ENCODE results near the gene LAMC2.

Gene LAMC2

DNA sequence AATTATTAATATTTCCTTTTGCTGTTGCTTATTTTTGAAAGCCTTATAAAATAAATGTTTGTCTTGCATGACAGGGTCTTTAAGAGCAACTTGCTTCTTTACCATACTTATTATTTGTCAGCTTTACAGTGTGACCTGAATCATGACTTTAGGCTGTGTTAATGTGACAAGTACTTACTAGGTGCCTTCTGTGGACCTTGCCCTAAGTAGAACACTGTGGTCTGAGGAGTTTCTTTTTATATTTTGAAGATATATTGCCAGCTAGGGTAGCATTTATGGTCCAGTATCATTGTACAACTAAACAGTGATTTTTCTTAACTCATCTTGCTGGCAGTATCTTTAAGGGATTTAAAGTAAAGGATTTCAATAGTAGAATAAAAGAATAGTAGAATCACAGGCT is 45.4 kb upstream of the LAMC2 start:
- no peak overlapping the region for H3K4me3 ChIP-seq (IDR thresholded peaks at IDR 0.05; ENCODE audit: insufficient read depth, low read depth, low read length)
- no peak overlapping the region for H3K4me2 ChIP-seq
- H4K20me1 ChIP-seq (ENCODE audit: insufficient read depth): no peaks in the 10 kb centered on the region
- no peaks in the 10 kb centered on the region for H3K27me3 ChIP-seq (ENCODE audit: insufficient read depth, low read depth)
- no peaks in the 10 kb centered on the region for H3K4me1 ChIP-seq (ENCODE audit: low read depth, poor library complexity, severe bottlenecking)
- 0 out of 2 replicates have a peak, but pooled peaks cover 3% of the 10 kb centered on the region for H3K36me3 ChIP-seq (ENCODE audit: insufficient read depth)
- no peak overlapping the region for H3K9ac ChIP-seq
- no peak overlapping the region for H3K27ac ChIP-seq
- H3K79me2 ChIP-seq (ENCODE audit: insufficient read depth, low read depth): no peaks in the 10 kb centered on the region
- TF ChIP-seq, protein P1, sequence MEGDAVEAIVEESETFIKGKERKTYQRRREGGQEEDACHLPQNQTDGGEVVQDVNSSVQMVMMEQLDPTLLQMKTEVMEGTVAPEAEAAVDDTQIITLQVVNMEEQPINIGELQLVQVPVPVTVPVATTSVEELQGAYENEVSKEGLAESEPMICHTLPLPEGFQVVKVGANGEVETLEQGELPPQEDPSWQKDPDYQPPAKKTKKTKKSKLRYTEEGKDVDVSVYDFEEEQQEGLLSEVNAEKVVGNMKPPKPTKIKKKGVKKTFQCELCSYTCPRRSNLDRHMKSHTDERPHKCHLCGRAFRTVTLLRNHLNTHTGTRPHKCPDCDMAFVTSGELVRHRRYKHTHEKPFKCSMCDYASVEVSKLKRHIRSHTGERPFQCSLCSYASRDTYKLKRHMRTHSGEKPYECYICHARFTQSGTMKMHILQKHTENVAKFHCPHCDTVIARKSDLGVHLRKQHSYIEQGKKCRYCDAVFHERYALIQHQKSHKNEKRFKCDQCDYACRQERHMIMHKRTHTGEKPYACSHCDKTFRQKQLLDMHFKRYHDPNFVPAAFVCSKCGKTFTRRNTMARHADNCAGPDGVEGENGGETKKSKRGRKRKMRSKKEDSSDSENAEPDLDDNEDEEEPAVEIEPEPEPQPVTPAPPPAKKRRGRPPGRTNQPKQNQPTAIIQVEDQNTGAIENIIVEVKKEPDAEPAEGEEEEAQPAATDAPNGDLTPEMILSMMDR (conservative IDR thresholded peaks at IDR 0.05; ENCODE audit: low read depth, low read length): no peak
- no peak overlapping the region for H2AFZ ChIP-seq (ENCODE audit: low read depth)

DNA sequence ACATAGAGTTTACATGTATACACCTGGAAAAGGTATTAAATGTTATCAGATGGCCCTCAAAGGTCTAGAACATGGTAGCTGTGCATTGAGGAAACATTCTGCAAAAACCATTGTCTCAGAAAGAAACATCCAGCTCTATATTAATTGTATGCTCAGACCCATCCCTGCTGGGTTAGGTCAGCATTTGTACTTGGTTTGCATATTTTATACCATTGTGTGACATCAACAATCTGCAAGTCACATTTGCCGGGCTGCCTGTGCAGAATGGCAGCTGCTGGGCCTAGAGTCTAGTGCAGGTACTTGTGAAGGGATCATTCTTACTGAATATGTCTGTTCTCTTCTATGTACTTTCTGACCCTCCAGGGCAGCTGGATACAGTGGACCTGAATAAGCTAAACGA is 43.9 kb upstream of the LAMC2 start:
- no peaks in the 10 kb centered on the region for H4K20me1 ChIP-seq (ENCODE audit: insufficient read depth)
- no peak overlapping the region for H3K4me3 ChIP-seq (IDR thresholded peaks at IDR 0.05; ENCODE audit: insufficient read depth, low read depth, low read length)
- TF ChIP-seq, protein P1 (conservative IDR thresholded peaks at IDR 0.05; ENCODE audit: low read depth, low read length): no peak
- H3K4me2 ChIP-seq: no peak overlapping the region
- no peaks in the 10 kb centered on the region for H3K79me2 ChIP-seq (ENCODE audit: insufficient read depth, low read depth)
- no peaks in the 10 kb centered on the region for H3K36me3 ChIP-seq (ENCODE audit: insufficient read depth)
- H3K27ac ChIP-seq: no peak overlapping the region
- no peaks in the 10 kb centered on the region for H3K4me1 ChIP-seq (ENCODE audit: low read depth, poor library complexity, severe bottlenecking)
- no peak overlapping the region for H3K9ac ChIP-seq
- no peak overlapping the region for H2AFZ ChIP-seq (ENCODE audit: low read depth)
- H3K27me3 ChIP-seq (ENCODE audit: insufficient read depth, low read depth): no peaks in the 10 kb centered on the region

DNA sequence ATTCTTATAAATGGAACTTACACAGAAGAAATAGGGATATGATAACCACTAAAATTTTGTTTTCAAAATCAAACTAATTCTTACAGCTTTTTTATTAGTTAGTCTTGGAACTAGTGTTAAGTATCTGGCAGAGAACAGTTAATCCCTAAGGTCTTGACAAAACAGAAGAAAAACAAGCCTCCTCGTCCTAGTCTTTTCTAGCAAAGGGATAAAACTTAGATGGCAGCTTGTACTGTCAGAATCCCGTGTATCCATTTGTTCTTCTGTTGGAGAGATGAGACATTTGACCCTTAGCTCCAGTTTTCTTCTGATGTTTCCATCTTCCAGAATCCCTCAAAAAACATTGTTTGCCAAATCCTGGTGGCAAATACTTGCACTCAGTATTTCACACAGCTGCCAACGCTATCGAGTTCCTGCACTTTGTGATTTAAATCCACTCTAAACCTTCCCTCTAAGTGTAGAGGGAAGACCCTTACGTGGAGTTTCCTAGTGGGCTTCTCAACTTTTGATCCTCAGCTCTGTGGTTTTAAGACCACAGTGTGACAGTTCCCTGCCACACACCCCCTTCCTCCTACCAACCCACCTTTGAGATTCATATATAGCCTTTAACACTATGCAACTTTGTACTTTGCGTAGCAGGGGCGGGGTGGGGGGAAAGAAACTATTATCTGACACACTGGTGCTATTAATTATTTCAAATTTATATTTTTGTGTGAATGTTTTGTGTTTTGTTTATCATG is 42.3 kb upstream of the LAMC2 start:
- H3K4me2 ChIP-seq: no peak overlapping the region
- no peak overlapping the region for H3K27ac ChIP-seq
- no peaks in the 10 kb centered on the region for H3K27me3 ChIP-seq (ENCODE audit: insufficient read depth, low read depth)
- no peak overlapping the region for H2AFZ ChIP-seq (ENCODE audit: low read depth)
- H3K4me3 ChIP-seq (IDR thresholded peaks at IDR 0.05; ENCODE audit: insufficient read depth, low read depth, low read length): no peak overlapping the region
- TF ChIP-seq, protein P1 (conservative IDR thresholded peaks at IDR 0.05; ENCODE audit: low read depth, low read length): no peak
- H3K9ac ChIP-seq: no peak overlapping the region
- no peaks in the 10 kb centered on the region for H3K36me3 ChIP-seq (ENCODE audit: insufficient read depth)
- H3K79me2 ChIP-seq (ENCODE audit: insufficient read depth, low read depth): no peaks in the 10 kb centered on the region
- H4K20me1 ChIP-seq (ENCODE audit: insufficient read depth): no peaks in the 10 kb centered on the region
- no peaks in the 10 kb centered on the region for H3K4me1 ChIP-seq (ENCODE audit: low read depth, poor library complexity, severe bottlenecking)

DNA sequence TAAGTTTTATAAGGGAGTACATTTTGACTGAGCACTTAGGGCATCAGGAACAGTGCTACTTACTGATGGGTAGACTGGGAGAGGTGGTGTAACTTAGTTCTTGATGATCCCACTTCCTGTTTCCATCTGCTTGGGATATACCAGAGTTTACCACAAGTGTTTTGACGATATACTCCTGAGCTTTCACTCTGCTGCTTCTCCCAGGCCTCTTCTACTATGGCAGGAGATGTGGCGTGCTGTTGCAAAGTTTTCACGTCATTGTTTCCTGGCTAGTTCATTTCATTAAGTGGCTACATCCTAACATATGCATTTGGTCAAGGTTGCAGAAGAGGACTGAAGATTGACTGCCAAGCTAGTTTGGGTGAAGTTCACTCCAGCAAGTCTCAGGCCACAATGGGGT is 41.3 kb upstream of the LAMC2 start:
- Histone ChIP-seq H3K4me2 (no peak overlapping the region), H3K27me3 (ENCODE audit: insufficient read depth, low read depth) (no peaks in the 10 kb centered on the region), H3K9ac (no peak overlapping the region), H3K79me2 (ENCODE audit: insufficient read depth, low read depth) (no peaks in the 10 kb centered on the region), H4K20me1 (ENCODE audit: insufficient read depth) (no peaks in the 10 kb centered on the region), H3K4me3 (IDR thresholded peaks at IDR 0.05; ENCODE audit: insufficient read depth, low read depth, low read length) (no peak overlapping the region), H3K27ac (no peak overlapping the region), H3K4me1 (ENCODE audit: low read depth, poor library complexity, severe bottlenecking) (no peaks in the 10 kb centered on the region), H3K36me3 (ENCODE audit: insufficient read depth) (no peaks in the 10 kb centered on the region), H2AFZ (ENCODE audit: low read depth) (no peak overlapping the region)
- TF ChIP-seq, protein P1 (conservative IDR thresholded peaks at IDR 0.05; ENCODE audit: low read depth, low read length): no peak

Measured in KMS-11 (cell line).